ENCODE data around the gene ZBTB21.

DNA sequence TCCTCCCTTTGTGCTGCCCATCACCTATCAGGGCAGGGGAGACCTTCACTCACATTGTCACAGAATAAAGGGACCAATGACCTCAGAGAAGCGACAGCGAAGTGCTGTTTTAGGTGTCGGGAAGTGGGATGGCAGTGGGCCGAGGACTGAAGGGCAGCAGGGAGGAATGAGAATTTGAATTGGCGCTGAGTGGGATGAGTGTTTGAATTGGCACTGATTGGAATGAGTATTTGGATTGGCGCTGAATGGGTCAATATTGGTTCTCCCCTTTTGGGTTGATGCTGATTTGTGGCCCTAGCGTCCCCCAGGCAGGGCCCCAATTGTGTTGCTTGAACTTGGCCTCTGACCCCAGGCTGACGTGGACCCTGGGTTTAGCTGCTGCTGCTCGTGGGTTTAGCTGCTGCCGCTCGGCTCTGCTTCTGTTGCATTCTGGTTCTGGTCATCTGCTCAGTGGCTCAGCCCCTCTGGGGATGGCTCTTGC is 48.5 kb upstream of the ZBTB21 start:
- TF ChIP-seq, protein P1, sequence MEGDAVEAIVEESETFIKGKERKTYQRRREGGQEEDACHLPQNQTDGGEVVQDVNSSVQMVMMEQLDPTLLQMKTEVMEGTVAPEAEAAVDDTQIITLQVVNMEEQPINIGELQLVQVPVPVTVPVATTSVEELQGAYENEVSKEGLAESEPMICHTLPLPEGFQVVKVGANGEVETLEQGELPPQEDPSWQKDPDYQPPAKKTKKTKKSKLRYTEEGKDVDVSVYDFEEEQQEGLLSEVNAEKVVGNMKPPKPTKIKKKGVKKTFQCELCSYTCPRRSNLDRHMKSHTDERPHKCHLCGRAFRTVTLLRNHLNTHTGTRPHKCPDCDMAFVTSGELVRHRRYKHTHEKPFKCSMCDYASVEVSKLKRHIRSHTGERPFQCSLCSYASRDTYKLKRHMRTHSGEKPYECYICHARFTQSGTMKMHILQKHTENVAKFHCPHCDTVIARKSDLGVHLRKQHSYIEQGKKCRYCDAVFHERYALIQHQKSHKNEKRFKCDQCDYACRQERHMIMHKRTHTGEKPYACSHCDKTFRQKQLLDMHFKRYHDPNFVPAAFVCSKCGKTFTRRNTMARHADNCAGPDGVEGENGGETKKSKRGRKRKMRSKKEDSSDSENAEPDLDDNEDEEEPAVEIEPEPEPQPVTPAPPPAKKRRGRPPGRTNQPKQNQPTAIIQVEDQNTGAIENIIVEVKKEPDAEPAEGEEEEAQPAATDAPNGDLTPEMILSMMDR (IDR thresholded peaks at IDR 0.05): no peak
- TF ChIP-seq POLR2A (IDR thresholded peaks at IDR 0.05) (no peak), POLR2AphosphoS5 (IDR thresholded peaks at IDR 0.05) (no peak)
